OCI-LY1 (cell line): Measurements from ENCODE around the gene SETD9.

Source experiments
- H2AFZ ChIP-seq: fragments of 200-600 bp; sonication (generic), shearing (Covaris generic); 2 replicates; pipeline ENCODE4 v1.6.0; 2014; ENCODE audit warnings: antibody characterized with exemption, mild to moderate bottlenecking, low read length
- H3F3A ChIP-seq: fragments of 200-600 bp; sonication (generic), shearing (Covaris generic); 2 replicates; pipeline ENCODE4 v1.6.0; 2014; ENCODE audit warnings: mild to moderate bottlenecking, antibody characterized with exemption, low read length, moderate library complexity; ENCODE audit not compliant: insufficient read depth
- H3K27ac ChIP-seq: fragments of 200-600 bp; sonication (generic); 2 replicates; pipeline ENCODE4 v1.5.1; 2014; ENCODE audit warnings: low read length, mixed run types, mild to moderate bottlenecking, low read depth; ENCODE audit not compliant: poor library complexity, severe bottlenecking
- H3K27me3 ChIP-seq: fragments of 200-600 bp; sonication (generic); 2 replicates; pipeline ENCODE4 v1.6.0; 2014; ENCODE audit warnings: antibody characterized with exemption, mild to moderate bottlenecking, low read length, moderate library complexity; ENCODE audit not compliant: insufficient read depth
- H3K36me3 ChIP-seq: fragments of 200-600 bp; sonication (generic); 2 replicates; pipeline ENCODE4 v1.6.1; 2014; ENCODE audit warnings: mild to moderate bottlenecking, antibody characterized with exemption, low read length, moderate library complexity, mixed read lengths; ENCODE audit not compliant: insufficient read depth
- H3K4me1 ChIP-seq: fragments of 200-600 bp; sonication (generic); 2 replicates; pipeline ENCODE4 v1.5.1; 2014; ENCODE audit warnings: mild to moderate bottlenecking, low read length, moderate library complexity; ENCODE audit not compliant: insufficient read depth, severe bottlenecking
- H3K4me2 ChIP-seq: fragments of 200-600 bp; sonication (generic), shearing (Covaris generic); 2 replicates; pipeline ENCODE4 v1.6.1; 2014; ENCODE audit warnings: low read length
- H3K4me3 ChIP-seq: fragments of 200-600 bp; sonication (generic); 2 replicates; pipeline ENCODE4 v1.5.1; 2014; ENCODE audit warnings: low read length, low read depth, mild to moderate bottlenecking, mixed read lengths; ENCODE audit not compliant: poor library complexity, severe bottlenecking
- H3K79me2 ChIP-seq: fragments of 200-600 bp; shearing (Covaris generic); 2 replicates; pipeline ENCODE4 v1.6.1; 2016; ENCODE audit warnings: mixed run types, low read length, mixed read lengths; ENCODE audit not compliant: insufficient read depth
- H3K9ac ChIP-seq: fragments of 200-600 bp; sonication (generic), shearing (Covaris generic); 2 replicates; pipeline ENCODE4 v1.6.1; 2014; ENCODE audit warnings: mild to moderate bottlenecking, low read length, mixed read lengths
- H3K9me2 ChIP-seq: fragments of 200-600 bp; sonication (generic), shearing (Covaris generic); 2 replicates; pipeline ENCODE4 v1.6.1; 2014; ENCODE audit warnings: low read depth, mild to moderate bottlenecking, low read length, mixed read lengths
- H3K9me3 ChIP-seq: fragments of 200-600 bp; shearing (Covaris generic); 2 replicates; pipeline ENCODE4 v1.6.1; 2014; ENCODE audit warnings: low read length, mixed read lengths
- H4K20me1 ChIP-seq: fragments of 200-600 bp; sonication (generic), shearing (Covaris generic); 2 replicates; pipeline ENCODE4 v1.6.0; 2016; ENCODE audit warnings: mild to moderate bottlenecking, low read length; ENCODE audit not compliant: insufficient read depth
- EZH2 ChIP-seq: fragments of 200-600 bp; sonication (generic), shearing (Covaris generic); IDR thresholded peaks from 2 replicates; pipeline ENCODE4 v1.8.0; 2017; ENCODE audit warnings: borderline replicate concordance, mixed run types, mild to moderate bottlenecking, antibody characterized with exemption, low read length, moderate library complexity, mixed read lengths
- TF ChIP-seq, protein P1 (sequence below): fragments of 200-600 bp; sonication (generic), shearing (Covaris generic); IDR thresholded peaks from 2 replicates; pipeline ENCODE4 v1.5.1; 2017; ENCODE audit warnings: mild to moderate bottlenecking, antibody characterized with exemption, low read length, moderate library complexity, mixed read lengths

SETD9 gene

DNA sequence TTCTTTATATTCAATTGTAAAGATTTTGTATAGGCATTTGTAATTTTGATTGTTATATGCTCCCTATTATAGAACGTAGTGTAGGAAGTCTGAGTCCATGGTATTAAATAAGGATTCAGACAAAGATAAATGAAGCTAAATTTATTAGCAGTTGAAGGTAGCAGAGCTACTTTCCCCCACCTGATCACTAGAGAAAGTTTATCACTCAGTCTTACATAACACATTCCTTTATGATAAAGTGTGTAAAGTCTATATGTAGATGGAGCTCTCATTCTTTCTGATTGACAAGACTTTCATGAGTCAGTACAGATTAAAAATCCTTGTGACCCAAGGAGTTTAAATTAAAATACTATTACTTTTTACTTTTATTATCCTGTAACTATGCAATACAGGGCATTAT lies 44.9 kb downstream of the SETD9 start:
- no peak for TF ChIP-seq EZH2
- Histone ChIP-seq H2AFZ (no peak overlapping the region), H3K4me1 (peaks cover 19% of the 10 kb centered on the region), H3K9me3 (no peaks in the 10 kb centered on the region), H3K27ac (no peak overlapping the region), H3K4me3 (no peak overlapping the region), H3K9me2 (no peaks in the 10 kb centered on the region), H3K27me3 (0 out of 2 replicates have a peak, but pooled peaks cover 7% of the 10 kb centered on the region), H4K20me1 (no peaks in the 10 kb centered on the region), H3K9ac (no peak overlapping the region), H3K79me2 (no peaks in the 10 kb centered on the region), H3K4me2 (no peak overlapping the region), H3F3A (no peaks in the 10 kb centered on the region), H3K36me3 (no peaks in the 10 kb centered on the region; the same call in 1 of the 2 replicates)

DNA sequence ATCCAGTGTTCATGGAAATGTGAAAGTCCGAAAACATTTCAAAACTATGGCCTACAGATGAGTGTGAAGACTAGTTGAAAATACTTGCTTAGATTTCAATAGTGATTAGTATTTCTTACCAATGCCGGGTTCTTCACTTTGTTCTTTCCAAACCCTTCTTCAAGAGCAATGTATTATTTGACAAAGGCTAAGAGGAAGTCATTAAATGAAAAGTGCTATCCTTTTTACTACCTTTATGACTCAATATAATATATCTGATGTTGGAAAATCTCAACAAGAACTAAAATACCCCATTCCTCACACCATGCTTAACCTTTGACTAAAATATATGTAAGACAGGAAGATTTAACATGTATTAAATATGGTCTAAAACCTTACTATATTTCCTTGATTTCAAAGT lies 49.2 kb downstream of the SETD9 start:
- no peak overlapping the region for H3K4me3 ChIP-seq
- no peaks in the 10 kb centered on the region for H3K9me3 ChIP-seq
- no peak overlapping the region for H3K9ac ChIP-seq
- TF ChIP-seq, protein P1, sequence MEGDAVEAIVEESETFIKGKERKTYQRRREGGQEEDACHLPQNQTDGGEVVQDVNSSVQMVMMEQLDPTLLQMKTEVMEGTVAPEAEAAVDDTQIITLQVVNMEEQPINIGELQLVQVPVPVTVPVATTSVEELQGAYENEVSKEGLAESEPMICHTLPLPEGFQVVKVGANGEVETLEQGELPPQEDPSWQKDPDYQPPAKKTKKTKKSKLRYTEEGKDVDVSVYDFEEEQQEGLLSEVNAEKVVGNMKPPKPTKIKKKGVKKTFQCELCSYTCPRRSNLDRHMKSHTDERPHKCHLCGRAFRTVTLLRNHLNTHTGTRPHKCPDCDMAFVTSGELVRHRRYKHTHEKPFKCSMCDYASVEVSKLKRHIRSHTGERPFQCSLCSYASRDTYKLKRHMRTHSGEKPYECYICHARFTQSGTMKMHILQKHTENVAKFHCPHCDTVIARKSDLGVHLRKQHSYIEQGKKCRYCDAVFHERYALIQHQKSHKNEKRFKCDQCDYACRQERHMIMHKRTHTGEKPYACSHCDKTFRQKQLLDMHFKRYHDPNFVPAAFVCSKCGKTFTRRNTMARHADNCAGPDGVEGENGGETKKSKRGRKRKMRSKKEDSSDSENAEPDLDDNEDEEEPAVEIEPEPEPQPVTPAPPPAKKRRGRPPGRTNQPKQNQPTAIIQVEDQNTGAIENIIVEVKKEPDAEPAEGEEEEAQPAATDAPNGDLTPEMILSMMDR = no peak
- no peak for TF ChIP-seq EZH2
- H3K79me2 ChIP-seq = no peaks in the 10 kb centered on the region
- H3K27ac ChIP-seq = no peak overlapping the region
- H3K4me2 ChIP-seq = no peak overlapping the region
- H3K36me3 ChIP-seq = no peaks in the 10 kb centered on the region
- H3K9me2 ChIP-seq = no peaks in the 10 kb centered on the region
- H3K27me3 ChIP-seq = 0 out of 2 replicates have a peak, but pooled peaks cover 11% of the 10 kb centered on the region
- no peaks in the 10 kb centered on the region for H3K4me1 ChIP-seq
- H2AFZ ChIP-seq = no peak overlapping the region
- H4K20me1 ChIP-seq = no peaks in the 10 kb centered on the region
- no peaks in the 10 kb centered on the region for H3F3A ChIP-seq

DNA sequence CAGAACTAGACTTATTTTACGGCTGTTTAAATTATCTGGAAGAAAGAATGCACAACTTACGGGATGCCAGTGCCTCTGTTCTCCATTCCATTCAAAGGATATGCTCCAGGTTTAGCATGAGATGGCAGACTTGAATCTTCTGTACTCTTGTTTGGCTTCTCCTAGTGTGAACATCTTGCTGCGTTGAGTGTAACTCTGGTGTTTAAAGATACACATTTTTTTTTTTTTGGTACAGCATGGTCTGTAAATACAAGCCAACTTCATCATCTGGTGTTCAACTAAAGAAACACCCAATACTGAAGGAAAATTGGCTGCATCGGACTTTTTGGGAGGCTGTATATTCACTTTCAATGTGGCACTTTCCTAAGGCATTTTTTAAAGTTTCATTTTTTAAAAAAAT lies 49.9 kb downstream of the SETD9 start:
- H3K4me3 ChIP-seq = no peak overlapping the region
- H3K9ac ChIP-seq = no peak overlapping the region
- no peaks in the 10 kb centered on the region for H3K36me3 ChIP-seq
- H3K27ac ChIP-seq = no peak overlapping the region
- TF ChIP-seq, protein P1 = no peak
- no peak for TF ChIP-seq EZH2
- H3K9me2 ChIP-seq = no peaks in the 10 kb centered on the region
- H2AFZ ChIP-seq = no peak overlapping the region
- H3K4me1 ChIP-seq = no peaks in the 10 kb centered on the region
- H4K20me1 ChIP-seq = no peaks in the 10 kb centered on the region
- H3K79me2 ChIP-seq = no peaks in the 10 kb centered on the region
- H3F3A ChIP-seq = no peaks in the 10 kb centered on the region
- no peak overlapping the region for H3K4me2 ChIP-seq
- 0 out of 2 replicates have a peak, but pooled peaks cover 8% of the 10 kb centered on the region for H3K27me3 ChIP-seq
- H3K9me3 ChIP-seq = no peaks in the 10 kb centered on the region

DNA sequence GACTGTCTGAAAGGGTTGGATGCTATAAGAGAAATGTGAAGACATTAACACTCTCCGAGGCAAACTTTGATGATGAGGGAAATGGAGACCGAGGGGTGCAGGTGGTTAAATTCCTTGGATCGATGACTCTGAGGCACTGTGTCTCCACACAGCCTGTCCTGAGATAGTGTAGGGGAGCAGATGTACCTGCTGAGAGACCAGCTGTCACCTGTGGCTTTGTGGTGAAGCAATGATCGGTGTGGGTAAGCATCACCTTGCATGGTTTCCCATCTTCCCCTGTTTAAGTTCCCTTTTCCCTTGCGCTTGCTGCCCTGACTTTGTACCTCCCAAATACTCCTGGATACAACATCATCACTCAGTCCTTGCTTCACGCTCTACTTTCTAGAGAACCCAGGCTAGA lies 52.4 kb downstream of the SETD9 start:
- Histone ChIP-seq H3K27me3 (0 out of 2 replicates have a peak, but pooled peaks cover 8% of the 10 kb centered on the region), H3K4me2 (no peak overlapping the region), H3K79me2 (no peaks in the 10 kb centered on the region), H3K9ac (no peak overlapping the region), H3F3A (no peaks in the 10 kb centered on the region), H3K4me3 (no peak overlapping the region), H3K27ac (no peak overlapping the region), H3K36me3 (no peaks in the 10 kb centered on the region), H4K20me1 (no peaks in the 10 kb centered on the region), H2AFZ (no peak overlapping the region), H3K4me1 (no peaks in the 10 kb centered on the region), H3K9me2 (no peaks in the 10 kb centered on the region), H3K9me3 (no peaks in the 10 kb centered on the region)
- TF ChIP-seq, protein P1 = no peak
- no peak for TF ChIP-seq EZH2
